ENCODE data around the gene ADGRG4.

DNA sequence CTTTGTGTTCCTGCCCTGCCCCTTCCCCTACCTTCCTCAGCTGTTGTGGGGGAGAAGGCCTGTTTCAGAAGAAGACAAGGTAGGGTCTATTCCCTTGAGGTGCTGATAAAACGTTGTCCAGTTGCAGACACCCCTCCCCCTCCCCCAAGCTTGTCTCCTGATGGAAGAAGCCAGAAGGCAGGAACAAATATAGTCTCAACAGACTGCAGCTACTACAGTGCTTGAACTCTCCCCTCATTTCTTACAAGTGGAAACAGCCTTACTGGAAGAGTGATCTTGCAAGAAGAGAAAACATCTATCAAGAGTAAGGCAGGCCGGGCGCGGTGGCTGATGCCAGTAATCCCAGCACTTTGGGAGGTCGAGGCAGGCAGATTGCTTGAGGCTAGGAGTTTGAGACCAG lies 38.5 kb upstream of the ADGRG4 start:
- no peak for TF ChIP-seq CTCF (IDR thresholded peaks at IDR 0.05)
- TF ChIP-seq POLR2A (IDR thresholded peaks at IDR 0.05), result no peak

Measured in prostate gland (tissue), 2 donors.